NCI-H774 (cell line): Measurements from ENCODE around the gene FBXL4.

Experiments used
- DNase-seq: peaks from one replicate; lab custom pipeline; 2025; lab: John Stamatoyannopoulos, UW

The FBXL4 gene

GRCh38 chr6:98824902-98825599 lies 122.7 kb downstream of the FBXL4 start:
- DNase-seq = no peak

GRCh38 chr6:98824162-98824901 lies 123.4 kb downstream of the FBXL4 start:
- no peak for DNase-seq

DNA sequence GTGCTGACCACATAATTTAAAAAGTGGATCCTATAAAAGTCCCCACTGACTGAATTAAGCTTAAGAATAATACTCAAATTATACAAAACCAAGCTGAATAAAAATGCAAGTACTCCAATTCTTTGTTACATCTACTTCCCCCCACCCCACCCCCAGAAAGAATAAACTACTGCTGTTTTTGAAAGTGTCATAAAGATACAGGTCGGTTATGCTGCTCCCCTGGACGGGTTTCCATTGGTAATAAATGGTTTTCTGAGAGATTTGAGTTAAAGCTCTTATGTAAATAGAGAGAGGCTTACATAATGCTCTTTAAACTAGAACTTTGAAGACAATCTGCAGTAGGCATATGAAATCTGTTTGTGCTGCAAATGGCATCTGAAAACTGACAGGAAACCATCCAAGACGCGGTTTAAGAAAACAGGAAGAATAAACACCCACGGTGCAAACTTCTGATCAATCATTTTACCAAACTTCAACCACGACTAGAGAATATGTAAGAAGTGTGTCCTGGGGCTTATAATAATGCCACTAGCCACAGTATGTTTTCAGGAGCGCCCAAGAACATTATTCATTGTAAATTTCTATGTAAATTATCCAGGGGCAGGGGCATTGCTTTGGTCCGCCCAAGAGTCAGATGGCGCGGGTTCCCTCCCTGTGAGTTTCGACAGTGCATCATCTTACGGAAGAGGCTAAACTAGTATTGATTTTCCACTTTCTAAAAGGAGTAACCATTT lies 124.2 kb downstream of the FBXL4 start:
- DNase-seq = no peak

DNA sequence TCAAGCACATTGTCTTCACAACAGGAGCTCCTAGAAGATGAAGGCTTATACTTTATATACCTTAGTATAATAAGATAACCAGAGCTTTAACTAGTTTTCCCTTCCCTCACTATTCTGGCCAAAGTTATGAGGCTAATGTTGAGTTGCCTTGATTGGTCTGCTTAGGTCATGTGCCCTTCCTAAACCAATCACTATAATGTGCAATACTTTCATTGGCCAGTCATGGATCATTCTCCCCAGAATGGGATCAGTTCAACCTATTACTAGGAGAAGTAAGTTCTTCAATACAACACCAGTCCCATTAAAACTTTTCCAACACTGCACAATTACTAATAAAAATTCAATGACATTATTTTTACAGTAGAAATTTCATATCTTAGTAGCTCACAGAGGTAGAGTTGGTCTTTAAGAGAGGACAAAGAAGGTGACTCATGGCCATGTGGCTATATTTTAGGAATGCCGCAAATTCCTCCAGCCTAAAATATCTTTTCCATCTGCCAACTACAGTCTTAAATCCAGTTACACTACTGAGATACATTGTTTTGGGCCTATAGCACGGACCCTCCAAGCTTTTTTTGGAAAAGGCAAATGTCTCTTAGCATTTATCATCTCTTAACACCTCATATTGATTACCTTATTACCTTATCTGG lies 125.9 kb downstream of the FBXL4 start:
- DNase-seq = no peak
